RWPE2 (cell line): ENCODE data around the gene DHX29.
A peak's percentile ranks its signal among the peaks of the same experiment; 100 is the strongest.

Experiments used
- ATAC-seq: fragments of 200-7000 bp; cut with Tn5 transposase; 3 replicates; pipeline ENCODE4 v1.9.1; 2021; ENCODE audit warnings: low read depth
- DNase-seq: peaks from one replicate; pipeline ENCODE4 v3.0.0-alpha.2; 2020; ENCODE audit warnings: low spot score
- H3K27ac ChIP-seq: fragments of 450-650 bp; 2 replicates; pipeline ENCODE4 v1.5.1; 2017; ENCODE audit warnings: mild to moderate bottlenecking; ENCODE audit not compliant: poor library complexity, severe bottlenecking
- H3K27me3 ChIP-seq: fragments of 250-450 bp; sonication (Bioruptor Pico); 2 replicates; pipeline ENCODE4 v1.5.1; 2021; ENCODE audit warnings: mild to moderate bottlenecking, moderate library complexity; ENCODE audit not compliant: insufficient read depth, poor library complexity, severe bottlenecking
- H3K36me3 ChIP-seq: fragments of 250-450 bp; sonication (Bioruptor Pico); 2 replicates; pipeline ENCODE4 v1.5.1; 2020; ENCODE audit warnings: low read depth, mild to moderate bottlenecking, moderate library complexity
- H3K4me1 ChIP-seq: fragments of 250-450 bp; sonication (Bioruptor Pico); 2 replicates; pipeline ENCODE4 v1.5.1; 2021; ENCODE audit warnings: mild to moderate bottlenecking, moderate library complexity; ENCODE audit not compliant: insufficient read depth, poor library complexity, severe bottlenecking
- H3K4me3 ChIP-seq: fragments of 250-450 bp; sonication (Bioruptor Pico); 2 replicates; pipeline ENCODE4 v1.5.1; 2021; ENCODE audit warnings: mild to moderate bottlenecking, moderate library complexity; ENCODE audit not compliant: severe bottlenecking
- H3K9me3 ChIP-seq: fragments of 250-450 bp; sonication (Bioruptor Pico); 2 replicates; pipeline ENCODE4 v1.5.1; 2021; ENCODE audit warnings: mild to moderate bottlenecking, moderate library complexity; ENCODE audit not compliant: severe bottlenecking
- CTCF ChIP-seq: fragments of 450-650 bp; IDR thresholded peaks from one replicate; pipeline ENCODE4 v1.5.1; 2017; ENCODE audit warnings: mild to moderate bottlenecking, moderate library complexity; ENCODE audit not compliant: poor library complexity, severe bottlenecking

Gene DHX29

DNA sequence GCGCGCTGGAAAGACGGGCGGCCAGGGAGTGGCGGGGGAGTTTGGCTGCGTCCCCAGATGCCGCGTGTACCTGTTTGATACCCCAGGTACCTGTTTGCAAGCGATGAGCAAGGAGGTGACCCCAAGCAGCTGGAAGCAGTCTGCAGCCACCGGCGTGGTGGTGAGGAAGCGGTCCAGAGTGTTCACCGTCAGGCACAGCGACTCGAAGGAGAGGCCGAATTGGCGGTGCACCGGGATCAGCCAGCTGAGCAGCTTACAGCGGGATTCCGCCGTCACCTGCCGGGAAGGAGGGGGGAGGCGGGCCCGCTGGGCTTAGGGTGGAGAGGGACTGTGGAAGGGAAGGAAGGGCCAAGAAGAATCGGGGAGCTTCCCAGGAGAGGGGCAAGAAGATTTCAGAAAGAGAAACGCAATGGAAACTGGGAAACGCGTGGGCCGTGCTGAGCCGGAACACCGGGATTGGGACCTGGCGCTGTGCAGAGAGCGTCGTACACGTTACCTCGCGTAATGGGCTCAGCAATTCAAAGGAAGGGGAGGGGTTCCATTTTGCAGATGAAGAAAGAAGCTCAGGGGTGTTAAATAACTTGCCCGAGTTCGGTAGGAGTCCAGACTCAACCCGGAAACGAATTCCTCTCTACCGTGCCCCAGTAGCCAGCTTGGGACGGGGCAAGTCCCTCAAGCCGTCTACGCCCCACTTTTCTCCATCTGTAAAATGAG lies 75.1 kb downstream of the DHX29 start:
- Histone ChIP-seq H3K36me3 (no peaks in the 10 kb centered on the region), H3K27ac (peak overlapping the region; percentile 53), H3K9me3 (no peaks in the 10 kb centered on the region), H3K27me3 (no peaks in the 10 kb centered on the region), H3K4me1 (peaks cover 6% of the 10 kb centered on the region), H3K4me3 (peak overlapping the region; percentile 61)
- ATAC-seq (peak; percentile 58), DNase-seq (peak; percentile 77)
- TF ChIP-seq CTCF = no peak

- H3K9me3 ChIP-seq = no peaks in the 10 kb centered on the region
- no peak for DNase-seq
- H3K27me3 ChIP-seq = no peaks in the 10 kb centered on the region
- H3K36me3 ChIP-seq = no peaks in the 10 kb centered on the region
- peak overlapping the region; percentile 53 for H3K27ac ChIP-seq
- H3K4me1 ChIP-seq = peaks cover 6% of the 10 kb centered on the region
- no peak for TF ChIP-seq CTCF
- H3K4me3 ChIP-seq = peak overlapping the region; percentile 61
- ATAC-seq = no peak
Observed at GRCh38 chr5:55231919-55232270, 75.6 kb downstream of the DHX29 start.

- TF ChIP-seq CTCF = no peak
- H3K9me3 ChIP-seq = no peaks in the 10 kb centered on the region
- ATAC-seq (no peak), DNase-seq (no peak)
- H3K36me3 ChIP-seq = no peaks in the 10 kb centered on the region
- peaks cover 6% of the 10 kb centered on the region for H3K4me1 ChIP-seq
- no peaks in the 10 kb centered on the region for H3K27me3 ChIP-seq
- no peak overlapping the region for H3K27ac ChIP-seq
- peak overlapping the region; percentile 61 for H3K4me3 ChIP-seq
Observed at GRCh38 chr5:55231029-55231918, 76.2 kb downstream of the DHX29 start.

GRCh38 chr5:55230086-55230629 lies 77.3 kb downstream of the DHX29 start:
- TF ChIP-seq CTCF = no peak
- H3K36me3 ChIP-seq = no peaks in the 10 kb centered on the region
- H3K27me3 ChIP-seq = no peaks in the 10 kb centered on the region
- H3K4me1 ChIP-seq = peaks cover 6% of the 10 kb centered on the region
- H3K9me3 ChIP-seq = no peaks in the 10 kb centered on the region
- no peak overlapping the region for H3K4me3 ChIP-seq
- DNase-seq = no peak
- no peak for ATAC-seq
- no peak overlapping the region for H3K27ac ChIP-seq
